Breast epithelium (tissue), 3 donors: ENCODE data around the gene FAM107A.

Experiments used
- CTCF ChIP-seq, 3 donors: fragments of 450-650 bp; IDR thresholded peaks; one replicate each; pipeline ENCODE4 v1.5.1; 2016 to 2017; ENCODE audit warnings: antibody characterized with exemption in 3 of 3, mild to moderate bottlenecking in 3 of 3, moderate library complexity in 3 of 3
- POLR2A ChIP-seq: fragments of 450-650 bp; IDR thresholded peaks from one replicate; pipeline ENCODE4 v1.6.1; 2016; ENCODE audit warnings: antibody characterized with exemption, mild to moderate bottlenecking, moderate library complexity
- POLR2AphosphoS5 ChIP-seq, 3 donors: sonication (generic); formaldehyde crosslinking; IDR thresholded peaks; one replicate each; pipeline ENCODE4 v1.6.1; 2017; ENCODE audit warnings: antibody characterized with exemption in 3 of 3

GRCh38 chr3:58566398-58567250 lies 10.6 kb downstream of the FAM107A start:
- TF ChIP-seq CTCF (IDR thresholded peaks at IDR 0.05), result no peak
- no peak for TF ChIP-seq POLR2A
- no peak for TF ChIP-seq POLR2AphosphoS5 (IDR thresholded peaks at IDR 0.05)
